Left lung (tissue), 10 donors: ENCODE data around the gene CYTH3. TPM values are rescaled to one million over a fixed set of nuclear protein-coding genes. Genes with fewer than 3 reads are reported as not detected.

Source experiments
- ATAC-seq: fragments of 200-7000 bp; cut with Tn5 transposase; one replicate; pipeline ENCODE4 v1.9.1; 2020; ENCODE audit warnings: moderate library complexity
- DNase-seq, 4 donors: peaks; one replicate each; pipeline ENCODE4 v3.0.0-alpha.2; 2013 to 2020
- H3K27ac ChIP-seq, 2 donors: fragments of 200-600 bp; sonication (generic) in 1 of 2; one replicate each; pipeline versions ENCODE4 v1.5.0 to v1.8.0; 2020 to 2021
- H3K27me3 ChIP-seq, 2 donors: fragments of 200-600 bp; sonication (generic) in 1 of 2; one replicate each; pipeline versions ENCODE4 v1.5.0 to v1.8.0; 2020 to 2021
- H3K36me3 ChIP-seq, 2 donors: fragments of 200-600 bp; sonication (generic) in 1 of 2; one replicate each; pipeline versions ENCODE4 v1.5.0 to v1.8.0; 2020 to 2021
- H3K4me1 ChIP-seq, 2 donors: fragments of 200-600 bp; one replicate each; pipeline ENCODE4 v1.8.0; 2021
- H3K4me3 ChIP-seq, 2 donors: fragments of 200-600 bp; sonication (generic) in 1 of 2; one replicate each; pipeline versions ENCODE4 v1.5.0 to v1.8.0; 2020 to 2021; ENCODE audit warnings: mild to moderate bottlenecking in 1 of 2
- H3K9me3 ChIP-seq, 2 donors: fragments of 200-600 bp; sonication (generic) in 1 of 2; one replicate each; pipeline versions ENCODE4 v1.5.0 to v1.8.0; 2020 to 2021
- intact Hi-C, 2 donors: fragments of 100-400 bp; cut with DNase I; formaldehyde crosslinking; loops; one replicate each; pipeline versions ENCODE4 v1.11.2 to v1.14.2; 2022
- polyA plus RNA-seq, 6 donors: library from polyadenylated mRNA; unstranded; fragments of 120-200 nt; gene quantifications; one replicate each; pipeline ENCODE4 v1.2.1, GENCODE V29; 2013; ENCODE audit not compliant: insufficient read length in 6 of 6
- total RNA-seq, 2 donors: library from RNA; stranded (reverse); fragmentation: NEBNext Ultra II Directional; extraction: Animal tissue kit (Norgen Biotek cat#: 25700); gene quantifications; one replicate each; pipeline ENCODE4 v1.2.1, GENCODE V29; 2021
- TF ChIP-seq, protein P1 (sequence below), 2 donors: fragments of 200-600 bp; sonication (generic) in 1 of 2; IDR thresholded peaks; one replicate each; pipeline versions ENCODE4 v1.5.0 to v1.8.0; 2021; ENCODE audit warnings: antibody characterized with exemption in 2 of 2
- donor health status: DM: no; HTN: yes; CAD: no.
- donor health status: DM: no; HTN: no; CAD: no.

CYTH3 gene
- total and polyA plus RNA-seq, 8 donors: 20.7 to 29.8 (median 25.8) TPM

DNA sequence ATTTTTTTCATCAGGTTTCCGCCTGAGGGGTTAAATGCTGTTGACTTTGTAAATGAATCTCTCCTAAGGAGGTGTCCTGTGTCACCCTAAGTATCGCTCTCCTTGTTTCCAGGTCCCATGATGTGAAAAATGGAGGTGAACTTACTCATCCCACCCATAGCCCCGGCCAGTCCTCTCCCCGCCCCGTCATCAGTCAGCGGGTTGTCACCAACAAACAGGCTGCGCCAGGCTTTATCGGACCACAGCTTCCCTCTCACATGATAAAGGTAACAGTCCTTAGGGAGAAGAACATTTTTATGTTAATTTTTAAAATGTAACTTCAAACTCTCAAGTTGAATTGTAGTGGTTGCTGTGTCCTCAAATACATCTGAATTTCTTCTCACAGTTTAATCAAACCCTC, 124.8 kb downstream of the CYTH3 start:
- H3K9me3 ChIP-seq: no peaks in the 10 kb centered on the region
- TF ChIP-seq, protein P1, sequence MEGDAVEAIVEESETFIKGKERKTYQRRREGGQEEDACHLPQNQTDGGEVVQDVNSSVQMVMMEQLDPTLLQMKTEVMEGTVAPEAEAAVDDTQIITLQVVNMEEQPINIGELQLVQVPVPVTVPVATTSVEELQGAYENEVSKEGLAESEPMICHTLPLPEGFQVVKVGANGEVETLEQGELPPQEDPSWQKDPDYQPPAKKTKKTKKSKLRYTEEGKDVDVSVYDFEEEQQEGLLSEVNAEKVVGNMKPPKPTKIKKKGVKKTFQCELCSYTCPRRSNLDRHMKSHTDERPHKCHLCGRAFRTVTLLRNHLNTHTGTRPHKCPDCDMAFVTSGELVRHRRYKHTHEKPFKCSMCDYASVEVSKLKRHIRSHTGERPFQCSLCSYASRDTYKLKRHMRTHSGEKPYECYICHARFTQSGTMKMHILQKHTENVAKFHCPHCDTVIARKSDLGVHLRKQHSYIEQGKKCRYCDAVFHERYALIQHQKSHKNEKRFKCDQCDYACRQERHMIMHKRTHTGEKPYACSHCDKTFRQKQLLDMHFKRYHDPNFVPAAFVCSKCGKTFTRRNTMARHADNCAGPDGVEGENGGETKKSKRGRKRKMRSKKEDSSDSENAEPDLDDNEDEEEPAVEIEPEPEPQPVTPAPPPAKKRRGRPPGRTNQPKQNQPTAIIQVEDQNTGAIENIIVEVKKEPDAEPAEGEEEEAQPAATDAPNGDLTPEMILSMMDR (IDR thresholded peaks at IDR 0.05): no peak

DNA sequence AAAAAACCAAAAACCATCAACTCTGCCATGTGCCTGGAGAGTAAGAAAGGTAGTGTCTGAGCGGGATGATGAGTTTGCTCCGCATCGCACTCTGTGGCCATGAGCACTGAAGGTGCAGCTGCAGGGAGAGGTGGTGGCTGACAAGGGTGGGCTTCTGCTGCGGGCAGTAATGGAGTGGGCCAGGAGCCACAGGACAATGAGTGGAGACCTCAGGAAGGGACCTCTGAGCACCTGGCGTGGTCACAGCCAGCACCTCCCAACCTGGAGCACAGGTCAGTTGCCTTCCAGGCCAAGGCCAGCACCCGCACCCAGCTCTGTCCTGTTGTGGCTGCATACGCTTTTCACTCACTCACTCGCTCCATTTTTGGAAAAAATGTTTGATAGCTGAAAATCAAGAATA, 125.8 kb downstream of the CYTH3 start:
- DNase-seq: no peak
- TF ChIP-seq, protein P1 (IDR thresholded peaks at IDR 0.05): no peak
- no peaks in the 10 kb centered on the region for H3K4me1 ChIP-seq
- H3K27ac ChIP-seq: no peak overlapping the region
- intact Hi-C loops: no loop called here
- no peaks in the 10 kb centered on the region for H3K27me3 ChIP-seq
- peaks cover 0 to 100% of the 10 kb centered on the region in 2 donors for H3K36me3 ChIP-seq
- ATAC-seq: no peak
- H3K9me3 ChIP-seq: no peaks in the 10 kb centered on the region
- no peak overlapping the region for H3K4me3 ChIP-seq

More for the DNA sequence above, 124.8 kb downstream of the CYTH3 start:
- no peak overlapping the region for H3K4me3 ChIP-seq
- no peak for ATAC-seq
- H3K27ac ChIP-seq: no peak overlapping the region
- H3K4me1 ChIP-seq: no peaks in the 10 kb centered on the region
- H3K27me3 ChIP-seq: no peaks in the 10 kb centered on the region
- intact Hi-C loops: no loop called here
- H3K36me3 ChIP-seq: peaks cover 0 to 100% of the 10 kb centered on the region in 2 donors
- no peak for DNase-seq

DNA sequence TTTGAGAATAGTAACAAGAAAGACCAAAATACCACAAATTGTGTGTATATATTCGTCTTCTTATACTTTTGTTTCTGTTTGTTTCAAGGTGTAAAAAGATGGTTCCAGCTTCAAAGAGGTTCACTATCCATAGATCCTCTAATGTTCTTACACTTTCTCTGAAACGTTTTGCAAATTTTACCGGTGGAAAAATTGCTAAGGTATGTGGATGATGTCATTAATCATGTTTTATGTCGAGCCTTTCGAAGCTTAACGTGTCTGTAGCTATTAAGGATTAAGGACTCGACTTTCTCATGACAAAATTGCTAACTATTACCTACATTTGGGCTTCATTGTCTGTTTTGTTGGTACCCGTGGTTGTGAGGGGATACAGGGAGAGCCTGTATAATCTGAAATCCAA, 128.4 kb downstream of the CYTH3 start:
- Histone ChIP-seq H3K36me3 (peaks cover 0 to 98% of the 10 kb centered on the region in 2 donors), H3K9me3 (no peaks in the 10 kb centered on the region), H3K4me3 (no peak overlapping the region), H3K27ac (no peak overlapping the region), H3K27me3 (no peaks in the 10 kb centered on the region), H3K4me1 (no peaks in the 10 kb centered on the region)
- intact Hi-C loops: no loop called here
- TF ChIP-seq, protein P1 (IDR thresholded peaks at IDR 0.05): no peak
- DNase-seq (no peak), ATAC-seq (no peak)

DNA sequence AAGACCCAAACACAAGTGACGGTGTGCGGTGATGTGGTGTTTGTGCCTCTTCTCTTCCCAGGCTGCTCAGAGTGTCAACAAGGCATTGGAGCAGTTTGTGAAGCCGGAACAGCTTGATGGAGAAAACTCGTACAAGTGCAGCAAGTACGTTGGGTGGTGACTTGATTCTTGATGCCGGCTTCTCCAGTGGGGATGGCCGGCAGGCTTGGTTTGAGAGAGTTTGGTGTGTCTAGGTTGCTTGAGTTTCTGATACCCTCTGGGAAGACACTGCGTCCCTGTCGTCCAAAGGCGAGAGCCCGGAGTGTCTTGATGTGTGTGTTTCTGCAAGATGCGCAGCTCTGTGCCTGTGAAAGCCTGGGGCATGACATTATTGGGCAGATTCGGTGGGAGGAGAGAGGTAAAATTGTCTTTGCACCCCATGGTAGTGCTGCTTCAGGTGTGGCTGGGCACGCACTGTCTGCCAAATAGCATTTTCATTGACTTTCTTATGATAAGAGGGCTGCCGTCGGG, 129.5 kb downstream of the CYTH3 start:
- Histone ChIP-seq H3K36me3 (peaks cover 0 to 94% of the 10 kb centered on the region in 2 donors), H3K27ac (no peak overlapping the region), H3K4me3 (no peak overlapping the region), H3K9me3 (no peaks in the 10 kb centered on the region), H3K4me1 (no peaks in the 10 kb centered on the region), H3K27me3 (no peaks in the 10 kb centered on the region)
- TF ChIP-seq, protein P1 (IDR thresholded peaks at IDR 0.05): no peak
- intact Hi-C loops: no loop called here
- ATAC-seq: no peak
- no peak for DNase-seq

DNA sequence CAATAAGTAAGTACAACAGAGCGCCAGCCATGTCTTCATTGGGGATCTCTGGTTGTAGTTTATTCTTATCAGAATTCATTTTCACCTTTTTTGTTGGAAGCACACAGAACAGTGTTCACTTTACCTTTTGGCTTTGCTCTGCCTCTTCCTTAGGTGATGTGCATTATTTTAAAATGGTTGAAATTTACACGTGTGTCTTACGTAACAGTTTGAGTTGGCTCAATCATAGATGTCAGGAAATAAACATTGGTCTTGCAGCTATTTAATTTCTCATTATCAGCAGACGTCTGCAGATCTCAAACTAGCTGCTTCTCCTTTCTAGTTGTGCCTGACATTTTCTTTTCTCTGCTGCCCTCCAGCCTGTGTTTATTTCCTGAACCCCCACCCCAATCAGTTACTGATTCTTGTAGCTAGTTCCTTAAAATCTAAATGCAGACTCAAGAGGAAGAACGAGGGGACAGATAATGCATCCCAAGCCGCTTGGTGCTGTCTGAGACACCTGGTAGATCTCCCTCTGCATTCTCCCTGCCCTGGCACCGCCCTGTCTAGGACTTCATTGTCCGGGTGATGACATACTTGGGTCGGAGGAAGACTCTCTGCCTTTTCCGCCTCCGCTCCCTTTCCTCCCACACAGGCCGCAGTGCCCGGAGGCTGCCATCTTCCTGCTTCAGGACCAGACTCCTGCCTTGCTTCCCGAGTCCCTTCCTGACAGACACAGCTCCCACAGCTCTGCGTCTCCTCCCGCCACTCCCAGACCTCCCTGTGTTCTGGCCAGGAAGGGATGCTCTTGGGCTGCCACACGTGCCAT, 133.0 kb downstream of the CYTH3 start:
- DNase-seq (no peak), ATAC-seq (no peak)
- Histone ChIP-seq H3K27ac (no peak overlapping the region), H3K27me3 (no peaks in the 10 kb centered on the region), H3K4me3 (no peak overlapping the region), H3K9me3 (no peaks in the 10 kb centered on the region), H3K4me1 (no peaks in the 10 kb centered on the region), H3K36me3 (peaks cover 0 to 87% of the 10 kb centered on the region in 2 donors)
- intact Hi-C loops: no loop called here
- TF ChIP-seq, protein P1 (IDR thresholded peaks at IDR 0.05): no peak
